SK-N-SH (cell line): Measurements from ENCODE around the gene KRT75. TPM values are rescaled to one million over a fixed set of nuclear protein-coding genes. Genes with fewer than 3 reads are reported as not detected.

Experiments
- CTCF ChIA-PET: fragments of 300-600, 350-600 bp; formaldehyde crosslinking; extraction: SDS; loops from one replicate; lab custom pipeline; 2021; lab: Yijun Ruan, JAX
- POLR2A ChIA-PET: fragments of 350-600 bp; sonication (Branson Sonifier 250); formaldehyde crosslinking; extraction: SDS; loops from one replicate; lab custom pipeline; 2020; ENCODE audit warnings: antibody characterized with exemption, inconsistent platforms; lab: Yijun Ruan, JAX
- DNase-seq: peaks from one replicate; pipeline ENCODE4 v3.0.0; 2012
- H2AFZ ChIP-seq: fragments of 200-600 bp; sonication (generic); 2 replicates; pipeline ENCODE4 v1.8.1; 2016; ENCODE audit warnings: antibody characterized with exemption, mild to moderate bottlenecking, low read depth
- H3F3A ChIP-seq: fragments of 200-600 bp; sonication (generic); replicated peaks from 2 replicates; pipeline ENCODE3; 2016; ENCODE audit warnings: antibody characterized with exemption, mild to moderate bottlenecking; ENCODE audit not compliant: insufficient read depth
- H3K27ac ChIP-seq, 2 experiments: fragments of 200-500 bp in 1 of 2; fragments of 200-600 bp in 1 of 2; sonication (Bioruptor generic) in 1 of 2; sonication (generic), shearing (Covaris generic) in 1 of 2; 2 replicates each; pipeline versions ENCODE4 v1.5.1 to v1.6.1; 2014 to 2016; ENCODE audit warnings: low read depth in 2 of 2, inconsistent platforms in 1 of 2, low read length in 1 of 2, mild to moderate bottlenecking in 1 of 2, mixed read lengths in 1 of 2
- H3K27me3 ChIP-seq: fragments of 200-600 bp; sonication (generic), shearing (Covaris generic); 2 replicates; pipeline ENCODE4 v1.6.1; 2016; ENCODE audit warnings: mixed run types; ENCODE audit not compliant: insufficient read depth
- H3K36me3 ChIP-seq, 2 experiments: fragments of 200-500 bp in 1 of 2; fragments of 200-600 bp in 1 of 2; sonication (Bioruptor generic) in 1 of 2; sonication (generic) in 1 of 2; replicated peaks in 1 of 2; 2 replicates each; pipeline versions ENCODE3 to v1.5.1; 2014 to 2016; ENCODE audit warnings: low read length in 1 of 2, mild to moderate bottlenecking in 1 of 2; ENCODE audit not compliant: insufficient read depth in 2 of 2, control insufficient read depth in 1 of 2
- H3K4me1 ChIP-seq, 2 experiments: fragments of 200-500 bp in 1 of 2; fragments of 200-600 bp in 1 of 2; sonication (Bioruptor generic) in 1 of 2; sonication (generic), shearing (Covaris generic) in 1 of 2; 2 replicates each; pipeline versions ENCODE4 v1.5.1 to v1.6.1; 2014 to 2016; ENCODE audit warnings: low read depth in 1 of 2, low read length in 1 of 2, mixed run types in 1 of 2; ENCODE audit not compliant: insufficient read depth in 2 of 2, control insufficient read depth in 1 of 2
- H3K4me2 ChIP-seq: fragments of 200-600 bp; sonication (generic), shearing (Covaris generic); 2 replicates; pipeline ENCODE4 v1.6.1; 2017; ENCODE audit warnings: mixed run types
- H3K4me3 ChIP-seq, 2 experiments: fragments of 200-500 bp in 1 of 2; fragments of 200-600 bp in 1 of 2; sonication (Bioruptor generic) in 1 of 2; sonication (generic), shearing (Covaris generic) in 1 of 2; 2 replicates each; pipeline versions ENCODE4 v1.5.1 to v1.8.1; 2014 to 2016; ENCODE audit warnings: low read depth in 2 of 2, inconsistent platforms in 1 of 2, low read length in 1 of 2, mild to moderate bottlenecking in 1 of 2, mixed read lengths in 1 of 2, moderate library complexity in 1 of 2
- H3K79me2 ChIP-seq: fragments of 200-600 bp; sonication (generic); 2 replicates; pipeline ENCODE4 v1.8.1; 2017; ENCODE audit warnings: mild to moderate bottlenecking; ENCODE audit not compliant: insufficient read depth
- H3K9ac ChIP-seq: fragments of 200-600 bp; sonication (generic); 2 replicates; pipeline ENCODE4 v1.6.1; 2017; ENCODE audit warnings: mixed run types
- H3K9me2 ChIP-seq: fragments of 200-600 bp; sonication (generic); 2 replicates; pipeline ENCODE4 v1.6.1; 2017; ENCODE audit warnings: mixed run types
- H3K9me3 ChIP-seq: fragments of 200-600 bp; sonication (generic); 2 replicates; pipeline ENCODE4 v1.6.1; 2017; ENCODE audit warnings: mixed run types, mild to moderate bottlenecking, moderate library complexity
- H4K20me1 ChIP-seq: fragments of 200-600 bp; sonication (generic); 2 replicates; pipeline ENCODE4 v1.6.1; 2017; ENCODE audit warnings: mild to moderate bottlenecking, mixed run types; ENCODE audit not compliant: insufficient read depth
- ELF1 ChIP-seq: IDR thresholded peaks from 2 replicates; pipeline ENCODE4 v1.4.0; 2012
- EP300 ChIP-seq, 2 experiments: IDR thresholded peaks; 2 replicates each; pipeline versions ENCODE4 v1.4.0 to v1.6.1; 2012; ENCODE audit warnings: borderline replicate concordance in 1 of 2, low read depth in 1 of 2, low read length in 1 of 2
- EZH2phosphoT487 ChIP-seq: fragments of 200-600 bp; sonication (generic); IDR thresholded peaks from 2 replicates; pipeline ENCODE4 v1.6.1; 2017; ENCODE audit warnings: low read depth, mixed run types, mild to moderate bottlenecking, antibody characterized with exemption, moderate library complexity, borderline replicate concordance
- FOSL2 ChIP-seq: IDR thresholded peaks from 2 replicates; pipeline ENCODE4 v1.4.0; 2012; ENCODE audit warnings: low read depth, mild to moderate bottlenecking, moderate library complexity, borderline replicate concordance
- FOXJ3 ChIP-seq: sonication (generic); formaldehyde crosslinking; IDR thresholded peaks from 2 replicates; pipeline ENCODE4 v1.5.1; 2020; ENCODE audit warnings: mild to moderate bottlenecking, missing genetic modification reagents
- FOXM1 ChIP-seq: IDR thresholded peaks from 2 replicates; pipeline ENCODE4 v1.4.0; 2012; ENCODE audit warnings: low read depth, mild to moderate bottlenecking
- GABPA ChIP-seq: IDR thresholded peaks from 2 replicates; pipeline ENCODE4 v1.4.0; 2012; ENCODE audit warnings: low read depth, mild to moderate bottlenecking
- JUND ChIP-seq: IDR thresholded peaks from 2 replicates; pipeline ENCODE4 v1.4.0; 2012
- NRF1 ChIP-seq: IDR thresholded peaks from 2 replicates; pipeline ENCODE4 v1.6.1; 2012; ENCODE audit warnings: low read depth, mild to moderate bottlenecking, low read length
- POLR2AphosphoS5 ChIP-seq: IDR thresholded peaks from 2 replicates; pipeline ENCODE4 v1.6.1; 2012; ENCODE audit warnings: low read depth, low read length
- RAD21 ChIP-seq: IDR thresholded peaks from 2 replicates; pipeline ENCODE4 v1.6.1; 2012; ENCODE audit warnings: mild to moderate bottlenecking, low read length
- RCOR1 ChIP-seq: fragments of 150-350 bp; IDR thresholded peaks from 2 replicates; pipeline ENCODE4 v1.6.1; 2017; ENCODE audit warnings: antibody characterized with exemption, low read length
- RFX5 ChIP-seq: IDR thresholded peaks from 2 replicates; pipeline ENCODE4 v1.6.1; 2012; ENCODE audit warnings: mild to moderate bottlenecking, improper control_type of control experiment, low read length
- RXRA ChIP-seq: IDR thresholded peaks from 2 replicates; pipeline ENCODE4 v1.4.0; 2012; ENCODE audit warnings: low read depth, mild to moderate bottlenecking, borderline replicate concordance
- SIN3A ChIP-seq: IDR thresholded peaks from 2 replicates; pipeline ENCODE4 v1.6.1; 2012; ENCODE audit warnings: low read depth, mild to moderate bottlenecking, low read length, moderate library complexity, borderline replicate concordance
- TAF1 ChIP-seq: IDR thresholded peaks from 2 replicates; pipeline ENCODE4 v1.6.1; 2012; ENCODE audit warnings: low read depth, mild to moderate bottlenecking, low read length, moderate library complexity, borderline replicate concordance
- WGBS: methylation state at CpG from one replicate; pipeline ENCODE4 v1.1.6; 2017; ENCODE audit warnings: low lambda C conversion rate; 5-methylcytosine and 5-hydroxymethylcytosine counted together
- polyA plus RNA-seq, 3 experiments: library from polyadenylated mRNA; depleted of rRNA; stranded (reverse); fragments of >200 nt; gene quantifications; 2 replicates each; pipeline ENCODE4 v1.2.3, GENCODE V29; 2012
- TF ChIP-seq, protein P1 (sequence below): fragments of 150-350 bp; IDR thresholded peaks from 2 replicates; pipeline ENCODE4 v1.6.1; 2016; ENCODE audit warnings: mild to moderate bottlenecking, low read depth, low read length
- TF ChIP-seq, protein P2 (sequence below): fragments of 150-350 bp; IDR thresholded peaks from 2 replicates; pipeline ENCODE4 v1.6.1; 2017; ENCODE audit warnings: antibody characterized with exemption, low read length, low read depth, borderline replicate concordance
- TF ChIP-seq, protein P3 (sequence below): IDR thresholded peaks from 2 replicates; pipeline ENCODE4 v1.6.1; 2012; ENCODE audit warnings: mild to moderate bottlenecking, low read depth, low read length, moderate library complexity
- TF ChIP-seq, protein P4 (sequence below): IDR thresholded peaks from 2 replicates; pipeline ENCODE4 v1.4.0; 2012; ENCODE audit warnings: low read depth, borderline replicate concordance

Gene KRT75
- polyA plus RNA-seq, 1 of the 3 experiments (the other 2 are of a cell fraction): not detected

DNA sequence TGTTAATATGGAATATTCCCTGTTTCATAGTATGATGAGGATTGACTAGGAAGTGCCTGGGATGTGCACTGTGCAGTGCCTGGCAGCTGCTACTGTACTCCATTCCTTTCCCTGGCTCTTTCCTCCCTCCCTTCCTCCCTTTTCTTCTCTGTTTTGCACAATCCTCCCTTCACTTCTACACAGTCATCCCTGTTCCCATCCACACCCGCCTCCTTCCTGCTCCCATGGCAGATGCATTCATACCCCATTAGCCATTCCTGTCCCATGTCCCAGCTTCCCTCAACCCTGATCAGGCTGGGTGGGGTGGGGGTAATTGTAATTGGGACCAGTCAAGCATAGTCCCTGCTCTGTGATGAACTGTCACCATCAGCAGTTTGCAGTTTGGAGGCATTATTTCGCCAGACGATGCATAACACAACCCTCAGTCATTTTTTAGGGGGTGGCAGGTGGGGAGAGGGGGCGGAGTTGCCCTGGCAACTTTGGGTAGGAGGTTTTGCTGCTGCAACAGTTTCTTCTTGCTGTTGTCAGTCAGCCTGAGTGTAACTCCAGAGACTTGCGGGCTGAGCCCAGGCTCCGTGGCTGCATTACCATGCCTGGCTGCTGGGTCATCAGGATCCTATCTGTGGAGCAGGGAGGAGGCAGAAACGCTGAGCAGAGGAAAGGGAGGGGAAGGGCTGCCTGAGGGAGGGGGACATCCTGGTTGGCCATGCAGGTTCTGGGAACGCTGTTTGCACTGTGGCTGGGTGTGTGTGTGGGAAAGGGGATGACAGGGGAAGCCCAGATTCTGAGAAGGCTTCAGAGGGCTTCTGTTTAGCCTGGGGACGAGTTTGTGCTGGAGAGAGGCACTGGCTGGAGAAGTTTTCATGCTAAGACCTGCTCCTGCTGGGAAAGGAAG is 44.6 kb downstream of the KRT75 start:
- no peak for TF ChIP-seq FOSL2
- no peak for TF ChIP-seq JUND
- no peak for TF ChIP-seq EZH2phosphoT487
- TF ChIP-seq, protein P1, sequence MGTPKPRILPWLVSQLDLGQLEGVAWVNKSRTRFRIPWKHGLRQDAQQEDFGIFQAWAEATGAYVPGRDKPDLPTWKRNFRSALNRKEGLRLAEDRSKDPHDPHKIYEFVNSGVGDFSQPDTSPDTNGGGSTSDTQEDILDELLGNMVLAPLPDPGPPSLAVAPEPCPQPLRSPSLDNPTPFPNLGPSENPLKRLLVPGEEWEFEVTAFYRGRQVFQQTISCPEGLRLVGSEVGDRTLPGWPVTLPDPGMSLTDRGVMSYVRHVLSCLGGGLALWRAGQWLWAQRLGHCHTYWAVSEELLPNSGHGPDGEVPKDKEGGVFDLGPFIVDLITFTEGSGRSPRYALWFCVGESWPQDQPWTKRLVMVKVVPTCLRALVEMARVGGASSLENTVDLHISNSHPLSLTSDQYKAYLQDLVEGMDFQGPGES: no peak
- TF ChIP-seq FOXM1: no peak
- TF ChIP-seq GABPA: no peak
- TF ChIP-seq, protein P2, sequence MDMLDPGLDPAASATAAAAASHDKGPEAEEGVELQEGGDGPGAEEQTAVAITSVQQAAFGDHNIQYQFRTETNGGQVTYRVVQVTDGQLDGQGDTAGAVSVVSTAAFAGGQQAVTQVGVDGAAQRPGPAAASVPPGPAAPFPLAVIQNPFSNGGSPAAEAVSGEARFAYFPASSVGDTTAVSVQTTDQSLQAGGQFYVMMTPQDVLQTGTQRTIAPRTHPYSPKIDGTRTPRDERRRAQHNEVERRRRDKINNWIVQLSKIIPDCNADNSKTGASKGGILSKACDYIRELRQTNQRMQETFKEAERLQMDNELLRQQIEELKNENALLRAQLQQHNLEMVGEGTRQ: no peak
- no peak for TF ChIP-seq TAF1
- WGBS: 41% methylated on average over 8 of the region's 9 CpGs
- H3K27ac ChIP-seq: no peak overlapping the region
- no peak for DNase-seq
- ChIA-PET CTCF (interaction anchor here (0.8 to 3.5 kb wide), 3 partner anchors 9 to 17 kb away, joined by 4 to 14 read pairs (median 4); no protein-coding TSS in a partner anchor), POLR2A (no interaction called here)
- H3K9ac ChIP-seq: no peak overlapping the region
- no peaks in the 10 kb centered on the region for H3F3A ChIP-seq
- H3K4me3 ChIP-seq: no peak overlapping the region
- H3K4me2 ChIP-seq: no peak overlapping the region
- no peaks in the 10 kb centered on the region for H3K9me2 ChIP-seq
- no peaks in the 10 kb centered on the region for H3K9me3 ChIP-seq
- peaks cover 0 to 7% of the 10 kb centered on the region in 2 experiments; a peak in 1 of 4 replicates for H3K4me1 ChIP-seq
- no peaks in the 10 kb centered on the region for H4K20me1 ChIP-seq
- no peaks in the 10 kb centered on the region for H3K79me2 ChIP-seq
- no peak overlapping the region for H2AFZ ChIP-seq
- H3K27me3 ChIP-seq: peaks cover 60% of the 10 kb centered on the region; the same call in 1 of the 2 replicates
- no peaks in the 10 kb centered on the region for H3K36me3 ChIP-seq

DNA sequence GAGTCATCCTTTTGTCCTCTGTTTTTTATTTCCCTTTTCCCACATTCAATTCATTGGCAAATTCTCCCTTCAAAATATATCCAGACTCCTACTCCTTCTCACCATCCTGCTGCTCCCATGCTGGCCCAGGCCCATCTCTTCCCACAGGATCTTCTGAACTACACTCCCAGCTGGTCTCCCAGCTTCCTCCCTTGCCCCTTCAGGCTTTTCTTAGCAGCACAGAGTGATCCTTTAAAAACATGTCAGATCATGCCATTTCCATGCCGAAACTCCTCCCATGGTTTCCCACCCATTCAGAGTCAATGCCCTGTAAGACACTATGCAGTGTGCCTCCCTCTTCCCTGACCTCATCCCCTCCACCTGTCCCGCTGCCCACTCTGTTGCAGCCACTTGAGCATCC is 46.3 kb downstream of the KRT75 start:
- CTCF ChIA-PET: interaction anchor here (0.9 to 1.0 kb wide), 2 partner anchors 10 to 230 kb away, joined by 3 read pairs; no protein-coding TSS in a partner anchor
- DNase-seq: no peak
- TF ChIP-seq ELF1: no peak
- TF ChIP-seq SIN3A: no peak
- no peak for TF ChIP-seq RCOR1
- TF ChIP-seq POLR2AphosphoS5: no peak
- TF ChIP-seq, protein P3, sequence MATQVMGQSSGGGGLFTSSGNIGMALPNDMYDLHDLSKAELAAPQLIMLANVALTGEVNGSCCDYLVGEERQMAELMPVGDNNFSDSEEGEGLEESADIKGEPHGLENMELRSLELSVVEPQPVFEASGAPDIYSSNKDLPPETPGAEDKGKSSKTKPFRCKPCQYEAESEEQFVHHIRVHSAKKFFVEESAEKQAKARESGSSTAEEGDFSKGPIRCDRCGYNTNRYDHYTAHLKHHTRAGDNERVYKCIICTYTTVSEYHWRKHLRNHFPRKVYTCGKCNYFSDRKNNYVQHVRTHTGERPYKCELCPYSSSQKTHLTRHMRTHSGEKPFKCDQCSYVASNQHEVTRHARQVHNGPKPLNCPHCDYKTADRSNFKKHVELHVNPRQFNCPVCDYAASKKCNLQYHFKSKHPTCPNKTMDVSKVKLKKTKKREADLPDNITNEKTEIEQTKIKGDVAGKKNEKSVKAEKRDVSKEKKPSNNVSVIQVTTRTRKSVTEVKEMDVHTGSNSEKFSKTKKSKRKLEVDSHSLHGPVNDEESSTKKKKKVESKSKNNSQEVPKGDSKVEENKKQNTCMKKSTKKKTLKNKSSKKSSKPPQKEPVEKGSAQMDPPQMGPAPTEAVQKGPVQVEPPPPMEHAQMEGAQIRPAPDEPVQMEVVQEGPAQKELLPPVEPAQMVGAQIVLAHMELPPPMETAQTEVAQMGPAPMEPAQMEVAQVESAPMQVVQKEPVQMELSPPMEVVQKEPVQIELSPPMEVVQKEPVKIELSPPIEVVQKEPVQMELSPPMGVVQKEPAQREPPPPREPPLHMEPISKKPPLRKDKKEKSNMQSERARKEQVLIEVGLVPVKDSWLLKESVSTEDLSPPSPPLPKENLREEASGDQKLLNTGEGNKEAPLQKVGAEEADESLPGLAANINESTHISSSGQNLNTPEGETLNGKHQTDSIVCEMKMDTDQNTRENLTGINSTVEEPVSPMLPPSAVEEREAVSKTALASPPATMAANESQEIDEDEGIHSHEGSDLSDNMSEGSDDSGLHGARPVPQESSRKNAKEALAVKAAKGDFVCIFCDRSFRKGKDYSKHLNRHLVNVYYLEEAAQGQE: no peak
- TF ChIP-seq, protein P4, sequence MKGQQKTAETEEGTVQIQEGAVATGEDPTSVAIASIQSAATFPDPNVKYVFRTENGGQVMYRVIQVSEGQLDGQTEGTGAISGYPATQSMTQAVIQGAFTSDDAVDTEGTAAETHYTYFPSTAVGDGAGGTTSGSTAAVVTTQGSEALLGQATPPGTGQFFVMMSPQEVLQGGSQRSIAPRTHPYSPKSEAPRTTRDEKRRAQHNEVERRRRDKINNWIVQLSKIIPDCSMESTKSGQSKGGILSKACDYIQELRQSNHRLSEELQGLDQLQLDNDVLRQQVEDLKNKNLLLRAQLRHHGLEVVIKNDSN: no peak
- no peak for TF ChIP-seq RFX5
- no peak for TF ChIP-seq RXRA
- TF ChIP-seq FOXJ3 (CRISPR knock-in tag): no peak
- TF ChIP-seq NRF1: no peak
- no peak for TF ChIP-seq JUND
- TF ChIP-seq EP300 (IDR thresholded peaks at IDR 0.05; ENCODE audit: borderline replicate concordance in 1 of 2, low read depth in 1 of 2, low read length in 1 of 2): no peak
- TF ChIP-seq RAD21: no peak

More for the DNA sequence above, 46.3 kb downstream of the KRT75 start:
- WGBS: 51% methylated on average over 2 of the region's 2 CpGs
- Histone ChIP-seq H3K4me2 (no peak overlapping the region), H3F3A (no peaks in the 10 kb centered on the region), H3K27me3 (peaks cover 68% of the 10 kb centered on the region), H3K27ac (no peak overlapping the region), H3K9ac (no peak overlapping the region), H3K4me3 (no peak overlapping the region), H3K9me3 (no peaks in the 10 kb centered on the region), H3K79me2 (no peaks in the 10 kb centered on the region), H4K20me1 (no peaks in the 10 kb centered on the region), H3K36me3 (no peaks in the 10 kb centered on the region), H3K9me2 (no peaks in the 10 kb centered on the region), H3K4me1 (peaks cover 0 to 7% of the 10 kb centered on the region in 2 experiments; a peak in 1 of 4 replicates), H2AFZ (no peak overlapping the region)
- POLR2A ChIA-PET: no interaction called here
